Sciatic nerve (tissue), 2 donors: Measurements from ENCODE around the gene SYNGAP1. TPM values are rescaled to one million over a fixed set of nuclear protein-coding genes. Genes with fewer than 3 reads are reported as not detected.

ENCODE experiments used
- ATAC-seq: fragments of 200-7000 bp; cut with Tn5 transposase; one replicate; pipeline ENCODE4 v1.9.1; 2020; ENCODE audit warnings: mild to moderate bottlenecking, moderate library complexity
- DNase-seq: peaks from one replicate; pipeline ENCODE4 v3.0.0-alpha.2; 2020; ENCODE audit warnings: low spot score
- intact Hi-C: fragments of 100-400 bp; cut with DNase I; formaldehyde crosslinking; loops from one replicate; pipeline ENCODE4 v1.14.2; 2022
- microRNA-seq: library from miRNA; unstranded; fragments of <30 nt; microRNA quantifications from one replicate; pipeline ENCODE4 v1.2.0, GENCODE V29; 2020
- total RNA-seq: library from RNA; stranded (reverse); fragmentation: NEBNext Ultra II Directional; extraction: Animal tissue kit (Norgen Biotek cat#: 25700); gene quantifications from one replicate; pipeline ENCODE4 v1.2.1, GENCODE V29; 2021
- donor health status: DM: no; HTN: no; CAD: no.
- donor health status: DM: no; HTN: no; CAD: no.

Gene SYNGAP1
- total RNA-seq, 1 donor from 2014 or later: 30.2 TPM

- no peak for ATAC-seq
- intact Hi-C loops: no loop called here
- no peak for DNase-seq
Measured at GRCh38 chr6:33497157-33497556, 77.3 kb downstream of the SYNGAP1 start.

GRCh38 chr6:33502486-33502885 lies 82.6 kb downstream of the SYNGAP1 start:
- ATAC-seq (no peak), DNase-seq (no peak)
- intact Hi-C loops: no loop called here

- DNase-seq: no peak
Measured at GRCh38 chr6:33504486-33504885, 84.6 kb downstream of the SYNGAP1 start.

More at GRCh38 chr6:33504486-33504885, 84.6 kb downstream of the SYNGAP1 start:
- intact Hi-C loops: no loop called here
- no peak for ATAC-seq

Small RNA genes lying within 50 kb of the gene (microRNA-seq; reads per million reads assigned to microRNA genes)
- not detected for gene MIR5004

Other genes starting within 250 kb of the SYNGAP1 start
- 5.6 TPM for gene COL11A2, start 227.6 kb upstream of the SYNGAP1 start, total RNA-seq
- gene RXRB, start 219.4 kb upstream of the SYNGAP1 start, total RNA-seq: 54.0 TPM
- 65.3 TPM for gene SLC39A7, start 219.2 kb upstream of the SYNGAP1 start, total RNA-seq
- 12.7 TPM for gene HSD17B8, start 215.4 kb upstream of the SYNGAP1 start, total RNA-seq
- 39.5 TPM for gene RING1, start 211.6 kb upstream of the SYNGAP1 start, total RNA-seq
- gene VPS52, start 148.2 kb upstream of the SYNGAP1 start, total RNA-seq: 50.0 TPM
- 1,733 TPM for gene RPS18, start 148.0 kb upstream of the SYNGAP1 start, total RNA-seq
- 14.8 TPM for gene B3GALT4, start 142.9 kb upstream of the SYNGAP1 start, total RNA-seq
- 32.4 TPM for gene WDR46, start 130.8 kb upstream of the SYNGAP1 start, total RNA-seq
- gene PFDN6, start 130.5 kb upstream of the SYNGAP1 start, total RNA-seq: 27.1 TPM
- 83.5 TPM for gene RGL2, start 121.1 kb upstream of the SYNGAP1 start, total RNA-seq
- 85.5 TPM for gene TAPBP, start 106.0 kb upstream of the SYNGAP1 start, total RNA-seq
- 23.2 TPM for gene ZBTB22, start 102.3 kb upstream of the SYNGAP1 start, total RNA-seq
- gene DAXX, start 97.1 kb upstream of the SYNGAP1 start, total RNA-seq: 35.9 TPM
- 1.5 TPM for gene KIFC1, start 28.2 kb upstream of the SYNGAP1 start, total RNA-seq
- 107 TPM for gene PHF1, start 9.1 kb upstream of the SYNGAP1 start, total RNA-seq
- gene CUTA, start 2.0 kb upstream of the SYNGAP1 start, total RNA-seq: 107 TPM
- gene ZBTB9, start 34.5 kb downstream of the SYNGAP1 start, total RNA-seq: 6.5 TPM
- gene BAK1, start 160.2 kb downstream of the SYNGAP1 start, total RNA-seq: 10.7 TPM
- gene ITPR3, start 201.3 kb downstream of the SYNGAP1 start, total RNA-seq: 88.6 TPM